ENCODE data around the gene RBM46. TPM values are rescaled to one million over a fixed set of nuclear protein-coding genes. Genes with fewer than 3 reads are reported as not detected.

The RBM46 gene
- total and polyA plus RNA-seq, 8 donors, result 0.04 to 0.06 (median 0.05) TPM; not detected in 5

- peaks cover 0 to 7% (median 0%) of the 10 kb centered on the region in 4 donors for H3K27me3 ChIP-seq
- no peak overlapping the region for H3K27ac ChIP-seq
- no peak for ATAC-seq
- intact Hi-C loops (cut with DNase I), result no loop called here
- H3K4me1 ChIP-seq, result peaks cover 0 to 7% (median 4%) of the 10 kb centered on the region in 3 donors
- no peaks in the 10 kb centered on the region for H3K9me3 ChIP-seq
- H3K4me3 ChIP-seq, result no peak overlapping the region
- DNase-seq, result no peak
- no peak for FAIRE-seq
- 12 to 14% methylated on average over 2 of the region's 2 CpGs for WGBS, 2 donors
- no peaks in the 10 kb centered on the region for H3K36me3 ChIP-seq
- no peak for TF ChIP-seq CTCF (IDR thresholded peaks at IDR 0.05)
These were observed 42.6 kb upstream of the RBM46 start for GRCh38 chr4:154738426-154738825.

DNA sequence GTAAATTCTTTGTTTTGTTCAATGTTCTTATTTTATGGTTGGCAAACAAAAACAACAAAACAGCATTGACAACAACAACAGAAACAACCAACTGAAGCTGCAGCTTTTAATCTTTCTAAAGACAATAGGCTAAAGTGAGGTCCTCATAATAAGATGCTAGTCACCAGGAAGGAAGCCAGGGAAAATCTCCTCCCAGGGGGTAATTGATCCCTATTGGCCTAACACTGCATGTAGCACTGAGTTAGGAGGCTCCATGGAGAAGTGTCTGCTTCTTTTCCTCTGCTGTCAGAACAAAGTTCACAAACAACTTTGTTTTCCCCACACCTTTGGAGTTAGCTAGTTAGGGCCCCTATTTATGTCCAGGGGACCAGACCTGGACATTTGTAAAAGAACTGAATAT, 42.0 kb upstream of the RBM46 start:
- peaks cover 0 to 7% (median 4%) of the 10 kb centered on the region in 3 donors for H3K4me1 ChIP-seq
- TF ChIP-seq CTCF (IDR thresholded peaks at IDR 0.05), result no peak
- no peak overlapping the region for H3K27ac ChIP-seq
- ATAC-seq (no peak), DNase-seq (no peak), FAIRE-seq (no peak)
- peaks cover 0 to 7% (median 0%) of the 10 kb centered on the region in 4 donors for H3K27me3 ChIP-seq
- no peaks in the 10 kb centered on the region for H3K9me3 ChIP-seq
- intact Hi-C loops (cut with DNase I), result no loop called here
- H3K4me3 ChIP-seq, result no peak overlapping the region
- no peaks in the 10 kb centered on the region for H3K36me3 ChIP-seq

GRCh38 chr4:154740462-154740861, 40.6 kb upstream of the RBM46 start:
- Histone ChIP-seq H3K4me3 (no peak overlapping the region), H3K27me3 (no peaks in the 10 kb centered on the region), H3K36me3 (no peaks in the 10 kb centered on the region), H3K27ac (no peak overlapping the region), H3K9me3 (no peaks in the 10 kb centered on the region), H3K4me1 (peaks cover 0 to 7% (median 4%) of the 10 kb centered on the region in 3 donors)
- 84 to 88% methylated on average over 23 to 24 of the region's 24 CpGs for WGBS, 2 donors
- no peak for TF ChIP-seq CTCF (IDR thresholded peaks at IDR 0.05)
- ATAC-seq (no peak), FAIRE-seq (no peak), DNase-seq (peak in 1 of 6 donors; percentile 25)
- intact Hi-C loops (cut with DNase I), result no loop called here

- no peaks in the 10 kb centered on the region for H3K9me3 ChIP-seq
- 66% methylated on average over 20 of the region's 20 CpGs for WGBS, 2 donors
- DNase-seq, result no peak
- no peak overlapping the region for H3K4me3 ChIP-seq
- intact Hi-C loops (cut with DNase I), result no loop called here
- no peaks in the 10 kb centered on the region for H3K27me3 ChIP-seq
- no peak for TF ChIP-seq CTCF (IDR thresholded peaks at IDR 0.05)
- no peaks in the 10 kb centered on the region for H3K36me3 ChIP-seq
- ATAC-seq, result no peak
- no peak overlapping the region for H3K27ac ChIP-seq
- FAIRE-seq, result no peak
- H3K4me1 ChIP-seq, result peaks cover 0 to 7% (median 4%) of the 10 kb centered on the region in 3 donors
These were observed 39.9 kb upstream of the RBM46 start for GRCh38 chr4:154741131-154741665.

All from pancreas (tissue), 10 donors.